Transverse colon (tissue), 4 donors: Measurements from ENCODE around the gene RBM5. TPM values are rescaled to one million over a fixed set of nuclear protein-coding genes. Genes with fewer than 3 reads are reported as not detected.

Experiments
- DNase-seq: peaks from one replicate; pipeline ENCODE4 v3.0.0-alpha.2; 2019
- H3K27ac ChIP-seq, 4 donors: fragments of 200-600 bp; sonication (generic); 2 replicates each; pipeline ENCODE4 v1.5.1; 2016 to 2018; ENCODE audit warnings: inconsistent platforms in 4 of 4
- H3K27me3 ChIP-seq: fragments of 200-600 bp; sonication (generic); 2 replicates; pipeline ENCODE4 v1.5.1; 2017; ENCODE audit warnings: inconsistent platforms
- H3K36me3 ChIP-seq, 4 donors: fragments of 200-600 bp; sonication (generic); 2 replicates each; pipeline ENCODE4 v1.5.1; 2017 to 2019; ENCODE audit warnings: inconsistent platforms in 4 of 4
- H3K4me1 ChIP-seq, 4 donors: fragments of 200-600 bp; sonication (generic); 2 replicates each; pipeline ENCODE4 v1.5.1; 2017 to 2020; ENCODE audit warnings: inconsistent platforms in 4 of 4
- H3K4me3 ChIP-seq, 4 donors: fragments of 200-600 bp; sonication (generic); 1 replicate in 1 of 4; 2 replicates in 3 of 4; pipeline versions ENCODE4 v1.5.1 to v1.6.1; 2017 to 2019; ENCODE audit warnings: inconsistent platforms in 4 of 4
- H3K9me3 ChIP-seq, 2 donors: fragments of 200-600 bp; sonication (generic); 2 replicates each; pipeline ENCODE4 v1.5.1; 2017 to 2019; ENCODE audit warnings: inconsistent platforms in 2 of 2
- CTCF ChIP-seq, 5 experiments: fragments of 200-600 bp in 3 of 5; fragments of 450-650 bp in 2 of 5; sonication (generic) in 3 of 5; IDR thresholded peaks; 1 replicate in 2 of 5; 2 replicates in 3 of 5; pipeline ENCODE4 v1.5.1; 2016 to 2017; ENCODE audit warnings: antibody characterized with exemption in 5 of 5, inconsistent platforms in 3 of 5, mild to moderate bottlenecking in 2 of 5, moderate library complexity in 1 of 5
- EP300 ChIP-seq: sonication (generic); formaldehyde crosslinking; IDR thresholded peaks from one replicate; pipeline ENCODE4 v1.6.1; 2017; ENCODE audit warnings: antibody characterized with exemption, low read depth
- POLR2A ChIP-seq: fragments of 450-650 bp; IDR thresholded peaks from one replicate; pipeline ENCODE4 v1.6.1; 2016; ENCODE audit warnings: antibody characterized with exemption, mild to moderate bottlenecking, moderate library complexity
- POLR2AphosphoS5 ChIP-seq, 3 donors: sonication (generic); formaldehyde crosslinking; IDR thresholded peaks; one replicate each; pipeline ENCODE4 v1.6.1; 2016; ENCODE audit warnings: antibody characterized with exemption in 3 of 3
- WGBS, 2 donors: methylation state at CpG; one replicate each; pipeline ENCODE4 v1.1.5; 2018; ENCODE audit warnings: low coverage in 1 of 2; 5-methylcytosine and 5-hydroxymethylcytosine counted together
- in situ Hi-C, 4 donors: fragments of 200-750 bp; cut with MboI; loops; one replicate each; pipeline versions ENCODE4 v1.15.0 to v1.15.1; 2017; ENCODE audit warnings: low sequenced_read_pairs in 3 of 4, low pct_ligation_motif_present in 1 of 4, low pct_unique_long_range_greater_than_20kb in 1 of 4
- intact Hi-C: fragments of 100-400 bp; cut with DNase I; formaldehyde crosslinking; loops from one replicate; pipeline ENCODE4 v1.15.1; 2023; ENCODE audit warnings: low total_unique reads
- total RNA-seq, 4 donors: library from RNA; depleted of rRNA; stranded (reverse); fragments of >200 nt; gene quantifications; one replicate each; pipeline ENCODE4 v1.1.0, GENCODE V29; 2016

RBM5 gene
- total RNA-seq, 4 donors from 2014 or later, result 238 to 391 (median 304) TPM

- Histone ChIP-seq H3K9me3 (no peaks in the 10 kb centered on the region), H3K4me1 (no peaks in the 10 kb centered on the region), H3K36me3 (peaks cover 0 to 97% (median 46%) of the 10 kb centered on the region in 4 donors), H3K27me3 (no peaks in the 10 kb centered on the region), H3K4me3 (no peak overlapping the region), H3K27ac (no peak overlapping the region)
- intact Hi-C loops, result no loop called here
- no peak for TF ChIP-seq EP300
- no peak for TF ChIP-seq POLR2AphosphoS5 (IDR thresholded peaks at IDR 0.05)
- no peak for TF ChIP-seq CTCF (IDR thresholded peaks at IDR 0.05)
- TF ChIP-seq POLR2A, result no peak
- WGBS, 2 donors, result 88 to 94% methylated on average over 5 to 7 of the region's 7 CpGs
- in situ Hi-C loops, result no loop called here
- no peak for DNase-seq
These were observed 13.8 kb downstream of the RBM5 start for GRCh38 chr3:50102558-50102957.

GRCh38 chr3:50111757-50112156 lies 23.0 kb downstream of the RBM5 start:
- Histone ChIP-seq H3K4me1 (no peaks in the 10 kb centered on the region), H3K9me3 (no peaks in the 10 kb centered on the region), H3K27me3 (no peaks in the 10 kb centered on the region), H3K4me3 (no peak overlapping the region), H3K27ac (no peak overlapping the region), H3K36me3 (peaks cover 0 to 97% (median 57%) of the 10 kb centered on the region in 4 donors)
- DNase-seq, result no peak
- in situ Hi-C loops (no loop called here), intact Hi-C loops (no loop called here)
- 75 to 100% methylated on average over 1 to 5 of the region's 5 CpGs for WGBS, 2 donors
- no peak for TF ChIP-seq POLR2AphosphoS5 (IDR thresholded peaks at IDR 0.05)
- TF ChIP-seq POLR2A, result no peak
- no peak for TF ChIP-seq EP300
- TF ChIP-seq CTCF (IDR thresholded peaks at IDR 0.05), result no peak

GRCh38 chr3:50112462-50112861 lies 23.7 kb downstream of the RBM5 start:
- 93 to 100% methylated on average over 1 to 3 of the region's 3 CpGs for WGBS, 2 donors
- Histone ChIP-seq H3K27me3 (no peaks in the 10 kb centered on the region), H3K4me3 (no peak overlapping the region), H3K36me3 (peaks cover 0 to 97% (median 57%) of the 10 kb centered on the region in 4 donors), H3K9me3 (no peaks in the 10 kb centered on the region), H3K4me1 (no peaks in the 10 kb centered on the region), H3K27ac (no peak overlapping the region)
- TF ChIP-seq POLR2A (no peak), POLR2AphosphoS5 (IDR thresholded peaks at IDR 0.05) (no peak)
- DNase-seq, result no peak
- in situ Hi-C loops, result no loop called here
- intact Hi-C loops, result no loop called here

- 90% methylated on average over 8 of the region's 8 CpGs; no CpG with 5 or more reads in 1 of the 2 donors for WGBS, 2 donors
- Histone ChIP-seq H3K36me3 (peaks cover 0 to 74% (median 36%) of the 10 kb centered on the region in 4 donors), H3K27me3 (no peaks in the 10 kb centered on the region), H3K9me3 (no peaks in the 10 kb centered on the region), H3K27ac (no peak overlapping the region), H3K4me3 (no peak overlapping the region), H3K4me1 (no peaks in the 10 kb centered on the region)
- peak in 1 of 3 donors; percentile 8 for TF ChIP-seq POLR2AphosphoS5 (IDR thresholded peaks at IDR 0.05)
- TF ChIP-seq EP300, result no peak
- no peak for DNase-seq
- in situ Hi-C loops (no loop called here), intact Hi-C loops (no loop called here)
These were observed 28.4 kb downstream of the RBM5 start for GRCh38 chr3:50117120-50117519.

GRCh38 chr3:50118237-50118636 lies 29.5 kb downstream of the RBM5 start:
- intact Hi-C loops, result no loop called here
- H3K27me3 ChIP-seq, result no peaks in the 10 kb centered on the region
- no peaks in the 10 kb centered on the region for H3K9me3 ChIP-seq
- no peak overlapping the region for H3K27ac ChIP-seq
- H3K4me1 ChIP-seq, result no peaks in the 10 kb centered on the region
- 87% methylated on average over 10 of the region's 10 CpGs; no CpG with 5 or more reads in 1 of the 2 donors for WGBS, 2 donors
- TF ChIP-seq EP300, result no peak
- no peak for TF ChIP-seq POLR2AphosphoS5 (IDR thresholded peaks at IDR 0.05)
- TF ChIP-seq CTCF (IDR thresholded peaks at IDR 0.05), result no peak
- TF ChIP-seq POLR2A, result no peak
- H3K4me3 ChIP-seq, result no peak overlapping the region
- peaks cover 0 to 65% (median 31%) of the 10 kb centered on the region in 4 donors for H3K36me3 ChIP-seq
- in situ Hi-C loops, result no loop called here
- no peak for DNase-seq
